HEK293 (cell line): ENCODE measurements around the gene CCDC92B.

Source experiments
- HOXA7 ChIP-seq: sonication (generic); formaldehyde crosslinking; IDR thresholded peaks from 2 replicates; pipeline ENCODE4 v1.8.1; 2022; ENCODE audit warnings: missing genetic modification reagents, borderline replicate concordance
- KLF10 ChIP-seq: fragments of 450-650 bp; IDR thresholded peaks from 2 replicates; pipeline ENCODE4 v1.5.1; 2018; ENCODE audit warnings: missing biosample characterization, mild to moderate bottlenecking, missing genetic modification characterization
- REST ChIP-seq: fragments of 450-650 bp; formaldehyde crosslinking; IDR thresholded peaks from 2 replicates; pipeline ENCODE4 v1.5.1; 2016; ENCODE audit warnings: missing biosample characterization, missing genetic modification characterization
- SP3 ChIP-seq: fragments of 450-650 bp; formaldehyde crosslinking; IDR thresholded peaks from 2 replicates; pipeline ENCODE4 v1.5.1; 2016; ENCODE audit warnings: missing biosample characterization, missing genetic modification characterization
- ZBTB7A ChIP-seq: fragments of 450-650 bp; formaldehyde crosslinking; IDR thresholded peaks from 2 replicates; pipeline ENCODE4 v1.5.1; 2016; ENCODE audit warnings: low read depth, missing biosample characterization, missing genetic modification characterization
- ZNF133 ChIP-seq: fragments of 450-650 bp; formaldehyde crosslinking; IDR thresholded peaks from 2 replicates; pipeline ENCODE4 v1.5.1; 2016; ENCODE audit warnings: missing biosample characterization, missing genetic modification characterization
- ZNF140 ChIP-seq: fragments of 450-650 bp; formaldehyde crosslinking; IDR thresholded peaks from 2 replicates; pipeline ENCODE4 v1.5.1; 2016; ENCODE audit warnings: missing biosample characterization, missing genetic modification characterization
- ZNF155 ChIP-seq: fragments of 450-650 bp; formaldehyde crosslinking; IDR thresholded peaks from 2 replicates; pipeline ENCODE4 v1.5.1; 2016; ENCODE audit warnings: missing biosample characterization, missing genetic modification characterization
- ZNF175 ChIP-seq: fragments of 450-650 bp; formaldehyde crosslinking; IDR thresholded peaks from 2 replicates; pipeline ENCODE4 v1.5.1; 2016; ENCODE audit warnings: missing biosample characterization, missing genetic modification characterization
- ZNF23 ChIP-seq: fragments of 450-650 bp; formaldehyde crosslinking; IDR thresholded peaks from 2 replicates; pipeline ENCODE4 v1.5.1; 2016; ENCODE audit warnings: missing biosample characterization, missing genetic modification characterization, borderline replicate concordance
- ZNF266 ChIP-seq: fragments of 450-650 bp; formaldehyde crosslinking; IDR thresholded peaks from 2 replicates; pipeline ENCODE4 v1.5.1; 2016; ENCODE audit warnings: missing biosample characterization, missing genetic modification characterization, low read depth
- ZNF341 ChIP-seq: fragments of 450-650 bp; formaldehyde crosslinking; IDR thresholded peaks from 2 replicates; pipeline ENCODE4; 2016; ENCODE audit warnings: low read depth, missing biosample characterization, missing genetic modification characterization
- ZNF354C ChIP-seq: fragments of 450-650 bp; formaldehyde crosslinking; IDR thresholded peaks from 2 replicates; pipeline ENCODE4 v1.5.1; 2016; ENCODE audit warnings: missing biosample characterization, missing genetic modification characterization, low read depth, borderline replicate concordance
- ZNF391 ChIP-seq: fragments of 450-650 bp; formaldehyde crosslinking; IDR thresholded peaks from 2 replicates; pipeline ENCODE4 v1.5.1; 2016; ENCODE audit warnings: low read depth, missing biosample characterization, missing genetic modification characterization, borderline replicate concordance
- ZNF416 ChIP-seq: fragments of 450-650 bp; formaldehyde crosslinking; IDR thresholded peaks from 2 replicates; pipeline ENCODE4 v1.5.1; 2016; ENCODE audit warnings: missing biosample characterization, missing genetic modification characterization
- ZNF501 ChIP-seq: fragments of 450-650 bp; formaldehyde crosslinking; IDR thresholded peaks from 2 replicates; pipeline ENCODE4 v1.5.1; 2016; ENCODE audit warnings: missing biosample characterization, missing genetic modification characterization
- ZNF518A ChIP-seq: fragments of 450-650 bp; formaldehyde crosslinking; conservative IDR thresholded peaks from 2 replicates; pipeline ENCODE4 v1.5.1; 2016; ENCODE audit warnings: low read depth, missing biosample characterization, missing genetic modification characterization
- ZNF558 ChIP-seq: fragments of 450-650 bp; formaldehyde crosslinking; IDR thresholded peaks from 2 replicates; pipeline ENCODE4 v1.5.1; 2016; ENCODE audit warnings: missing biosample characterization, missing genetic modification characterization
- ZNF623 ChIP-seq: fragments of 450-650 bp; formaldehyde crosslinking; IDR thresholded peaks from 2 replicates; pipeline ENCODE4 v1.5.1; 2016; ENCODE audit warnings: missing biosample characterization, missing genetic modification characterization
- ZNF664 ChIP-seq: fragments of 450-650 bp; formaldehyde crosslinking; IDR thresholded peaks from 2 replicates; pipeline ENCODE4 v1.5.1; 2016; ENCODE audit warnings: missing biosample characterization, missing genetic modification characterization
- ZNF792 ChIP-seq: fragments of 450-650 bp; formaldehyde crosslinking; IDR thresholded peaks from 2 replicates; pipeline ENCODE4 v1.5.1; 2016; ENCODE audit warnings: missing biosample characterization, missing genetic modification characterization
- TF ChIP-seq, protein P1 (sequence below): sonication (generic); formaldehyde crosslinking; IDR thresholded peaks from 2 replicates; pipeline ENCODE4 v1.8.1; 2022; ENCODE audit warnings: mild to moderate bottlenecking, moderate library complexity, missing genetic modification reagents
- TF ChIP-seq, protein P2 (sequence below): fragments of 450-650 bp; formaldehyde crosslinking; IDR thresholded peaks from 2 replicates; pipeline ENCODE4 v1.5.1; 2016; ENCODE audit warnings: missing biosample characterization, missing genetic modification characterization
- TF ChIP-seq, protein P3 (sequence below): fragments of 450-650 bp; formaldehyde crosslinking; IDR thresholded peaks from 2 replicates; pipeline ENCODE4 v1.5.1; 2017; ENCODE audit warnings: missing biosample characterization, missing genetic modification characterization

The CCDC92B gene

DNA sequence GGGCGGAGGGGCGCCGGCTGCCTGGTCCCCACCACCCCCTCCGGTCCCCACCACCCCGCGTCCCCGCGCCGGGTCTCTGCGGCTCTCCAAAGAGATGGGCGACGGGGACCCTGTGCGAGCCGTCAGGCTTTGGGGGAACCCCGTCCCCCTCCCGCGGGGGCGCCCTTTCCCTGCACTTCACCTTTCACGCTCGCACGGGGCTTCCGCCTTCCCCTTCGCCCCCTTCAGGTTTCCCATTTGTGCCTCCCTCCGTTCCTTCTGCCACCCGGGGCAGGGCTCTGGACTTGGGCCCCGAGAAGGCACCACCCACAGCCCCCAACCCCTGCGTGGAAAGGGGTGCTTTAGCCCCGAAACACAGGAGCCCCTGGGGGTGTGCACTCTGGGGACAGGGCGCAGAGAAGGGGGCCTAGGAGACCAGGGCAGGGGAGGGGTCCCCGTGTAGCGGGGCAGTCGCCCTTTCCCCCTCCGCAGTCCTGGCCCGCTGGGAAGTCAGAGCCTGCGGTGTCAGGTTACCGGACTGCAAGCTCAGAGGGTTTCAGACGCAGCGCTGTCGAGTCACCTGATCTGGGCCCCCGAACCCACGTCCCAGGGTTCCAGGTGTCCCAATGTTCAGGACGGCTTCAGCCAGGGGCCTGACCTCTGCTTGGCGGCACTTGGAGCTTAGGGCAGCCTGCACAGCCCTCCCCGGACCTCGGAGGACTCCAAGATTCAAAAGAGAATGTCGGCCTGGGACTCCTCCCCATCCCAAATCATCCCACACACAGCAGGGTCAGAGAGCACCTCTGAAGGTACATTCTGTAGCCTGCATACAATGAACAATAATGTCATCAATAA, 6.7 kb upstream of the CCDC92B start (continued):
- TF ChIP-seq REST (tag by site-specific recombination) (no peak), ZNF792 (no peak), ZNF175 (tag by site-specific recombination) (no peak), ZNF133 (tag by site-specific recombination) (no peak), ZNF23 (tag by site-specific recombination) (no peak), ZNF341 (tag by site-specific recombination) (peak; percentile 92), ZNF391 (no peak), ZNF623 (no peak), ZNF354C (tag by site-specific recombination) (no peak), ZNF518A (tag by site-specific recombination) (no peak), ZNF664 (tag by site-specific recombination) (no peak), KLF10 (no peak), ZNF140 (tag by site-specific recombination) (no peak), ZNF416 (tag by site-specific recombination) (no peak), ZBTB7A (0 out of 2 replicates have a peak, but pooled peaks have one; percentile 41), ZNF266 (tag by site-specific recombination) (no peak), SP3 (tag by site-specific recombination) (0 out of 2 replicates have a peak, but pooled peaks have one; percentile 20), ZNF155 (tag by site-specific recombination) (no peak), ZNF558 (tag by site-specific recombination) (no peak), HOXA7 (CRISPR knock-in tag) (no peak), ZNF501 (tag by site-specific recombination) (peak; percentile 39; the same call in 1 of the 2 replicates)
- TF ChIP-seq, protein P1, sequence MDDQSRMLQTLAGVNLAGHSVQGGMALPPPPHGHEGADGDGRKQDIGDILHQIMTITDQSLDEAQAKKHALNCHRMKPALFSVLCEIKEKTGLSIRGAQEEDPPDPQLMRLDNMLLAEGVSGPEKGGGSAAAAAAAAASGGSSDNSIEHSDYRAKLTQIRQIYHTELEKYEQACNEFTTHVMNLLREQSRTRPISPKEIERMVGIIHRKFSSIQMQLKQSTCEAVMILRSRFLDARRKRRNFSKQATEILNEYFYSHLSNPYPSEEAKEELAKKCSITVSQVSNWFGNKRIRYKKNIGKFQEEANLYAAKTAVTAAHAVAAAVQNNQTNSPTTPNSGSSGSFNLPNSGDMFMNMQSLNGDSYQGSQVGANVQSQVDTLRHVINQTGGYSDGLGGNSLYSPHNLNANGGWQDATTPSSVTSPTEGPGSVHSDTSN (CRISPR knock-in tag): no peak
- TF ChIP-seq, protein P2, sequence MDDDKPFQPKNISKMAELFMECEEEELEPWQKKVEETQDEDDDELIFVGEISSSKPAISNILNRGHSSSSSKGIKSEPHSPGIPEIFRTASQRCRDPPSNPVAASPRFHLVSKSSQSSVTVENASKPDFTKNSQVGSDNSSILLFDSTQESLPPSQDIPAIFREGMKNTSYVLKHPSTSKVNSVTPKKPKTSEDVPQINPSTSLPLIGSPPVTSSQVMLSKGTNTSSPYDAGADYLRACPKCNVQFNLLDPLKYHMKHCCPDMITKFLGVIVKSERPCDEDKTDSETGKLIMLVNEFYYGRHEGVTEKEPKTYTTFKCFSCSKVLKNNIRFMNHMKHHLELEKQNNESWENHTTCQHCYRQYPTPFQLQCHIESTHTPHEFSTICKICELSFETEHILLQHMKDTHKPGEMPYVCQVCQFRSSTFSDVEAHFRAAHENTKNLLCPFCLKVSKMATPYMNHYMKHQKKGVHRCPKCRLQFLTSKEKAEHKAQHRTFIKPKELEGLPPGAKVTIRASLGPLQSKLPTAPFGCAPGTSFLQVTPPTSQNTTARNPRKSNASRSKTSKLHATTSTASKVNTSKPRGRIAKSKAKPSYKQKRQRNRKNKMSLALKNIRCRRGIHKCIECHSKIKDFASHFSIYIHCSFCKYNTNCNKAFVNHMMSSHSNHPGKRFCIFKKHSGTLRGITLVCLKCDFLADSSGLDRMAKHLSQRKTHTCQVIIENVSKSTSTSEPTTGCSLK: no peak
- TF ChIP-seq, protein P3, sequence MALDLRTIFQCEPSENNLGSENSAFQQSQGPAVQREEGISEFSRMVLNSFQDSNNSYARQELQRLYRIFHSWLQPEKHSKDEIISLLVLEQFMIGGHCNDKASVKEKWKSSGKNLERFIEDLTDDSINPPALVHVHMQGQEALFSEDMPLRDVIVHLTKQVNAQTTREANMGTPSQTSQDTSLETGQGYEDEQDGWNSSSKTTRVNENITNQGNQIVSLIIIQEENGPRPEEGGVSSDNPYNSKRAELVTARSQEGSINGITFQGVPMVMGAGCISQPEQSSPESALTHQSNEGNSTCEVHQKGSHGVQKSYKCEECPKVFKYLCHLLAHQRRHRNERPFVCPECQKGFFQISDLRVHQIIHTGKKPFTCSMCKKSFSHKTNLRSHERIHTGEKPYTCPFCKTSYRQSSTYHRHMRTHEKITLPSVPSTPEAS: no peak
